Stimulated activated CD8-positive, alpha-beta memory T cell treated with anti-CD3 and anti-CD28 coated beads, Interleukin-7, amount 100 ng/mL, for 4 hours (primary cell): ENCODE results near the gene SAXO1.
"Not testable (repeated sequence)": the region's sequence is repeated elsewhere in the genome, so short reads cannot be mapped to it uniquely, and the experiment has no call there.

Experiments
- DNase-seq, 2 donors: peaks; one replicate each; pipeline ENCODE4 v3.0.0-alpha.2; 2020; ENCODE audit warnings: low read depth in 2 of 2

The SAXO1 gene

GRCh38 chr9:18970393-18970792, 62.6 kb downstream of the SAXO1 start:
- no peak for DNase-seq

- no peak for DNase-seq
Measured at GRCh38 chr9:18969128-18969527, 63.9 kb downstream of the SAXO1 start.

DNA sequence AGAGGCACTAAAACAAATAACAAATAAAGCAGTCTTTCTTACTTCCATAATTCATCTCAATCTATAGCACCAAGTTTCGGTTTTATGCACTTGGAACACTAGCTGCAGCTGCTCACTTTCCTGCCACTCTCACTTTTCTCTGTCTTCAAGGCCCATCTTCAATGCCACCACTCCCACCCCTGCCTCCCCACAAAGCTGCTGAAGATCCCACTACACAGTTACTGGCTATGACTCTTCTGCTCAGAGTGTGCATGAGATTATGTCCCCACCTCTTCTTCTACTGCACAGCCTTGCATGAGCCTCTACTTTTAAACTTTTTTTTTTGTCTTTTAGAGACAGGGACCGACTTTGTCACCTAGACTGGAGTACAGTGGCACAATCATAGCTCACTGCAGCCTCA, 77.4 kb downstream of the SAXO1 start:
- no peak for DNase-seq

DNA sequence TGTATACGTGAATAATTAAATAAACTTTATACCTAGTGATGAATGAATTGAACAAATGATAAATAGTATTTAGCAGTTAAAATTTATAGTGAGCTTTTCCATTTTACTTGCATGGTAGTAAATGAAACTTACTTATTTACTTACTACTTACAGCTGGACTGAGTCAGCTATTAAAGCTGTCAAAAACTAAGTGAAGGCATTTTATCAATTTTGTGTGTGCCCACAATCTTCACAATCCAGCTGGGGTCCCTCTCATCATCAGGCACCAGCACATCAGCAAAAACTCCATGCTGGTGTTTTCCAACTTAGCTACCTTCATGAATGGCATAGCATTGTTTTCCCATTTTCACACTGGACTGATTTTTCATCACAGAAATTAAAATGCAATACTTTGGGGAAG, 81.1 kb downstream of the SAXO1 start:
- DNase-seq = no peak

GRCh38 chr9:18947892-18948339, 85.1 kb downstream of the SAXO1 start:
- DNase-seq = no peak

DNA sequence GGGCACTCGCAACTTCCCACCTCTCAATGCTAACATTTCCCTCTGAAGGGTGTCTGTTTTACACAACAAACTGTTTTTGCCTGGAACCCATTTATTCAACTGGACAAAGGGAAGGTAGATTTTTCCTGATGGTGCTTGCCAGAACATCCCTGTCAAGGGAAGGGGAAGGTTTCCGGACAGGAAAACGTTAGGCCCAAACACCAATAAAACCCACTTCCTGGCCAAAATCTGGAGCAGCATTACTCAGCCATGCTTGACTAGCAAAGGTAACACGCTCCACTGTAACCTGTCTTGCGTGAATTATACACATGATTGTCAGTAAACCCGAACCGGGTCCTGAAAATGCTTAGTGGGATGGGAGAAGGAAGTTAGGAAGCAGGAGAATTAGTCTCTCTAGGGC, 90.2 kb downstream of the SAXO1 start:
- DNase-seq = no peak

- no peak for DNase-seq
Measured at GRCh38 chr9:18941060-18941740, 91.8 kb downstream of the SAXO1 start.

DNA sequence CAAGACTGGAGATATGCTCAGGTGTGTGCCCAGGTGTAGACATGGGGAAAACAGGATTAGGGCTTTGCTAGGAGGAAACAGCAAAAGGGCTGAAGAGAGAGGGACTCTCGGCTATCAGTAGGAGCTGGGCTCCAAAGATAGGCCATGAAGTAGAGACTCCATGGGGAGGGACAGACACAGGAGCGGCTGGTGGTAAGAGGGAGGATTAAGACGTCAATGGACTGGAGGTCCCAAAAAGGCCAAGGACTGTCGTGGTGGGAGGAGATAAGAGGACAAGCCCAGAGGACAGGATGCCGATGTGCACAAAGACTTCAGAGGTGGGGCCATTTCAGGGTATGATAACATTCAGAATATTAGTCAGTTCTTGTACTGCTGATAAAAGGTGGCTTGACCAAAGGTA, 93.1 kb downstream of the SAXO1 start:
- DNase-seq = no peak

- no peak for DNase-seq
Measured at GRCh38 chr9:18936094-18936871, 96.7 kb downstream of the SAXO1 start.

DNA sequence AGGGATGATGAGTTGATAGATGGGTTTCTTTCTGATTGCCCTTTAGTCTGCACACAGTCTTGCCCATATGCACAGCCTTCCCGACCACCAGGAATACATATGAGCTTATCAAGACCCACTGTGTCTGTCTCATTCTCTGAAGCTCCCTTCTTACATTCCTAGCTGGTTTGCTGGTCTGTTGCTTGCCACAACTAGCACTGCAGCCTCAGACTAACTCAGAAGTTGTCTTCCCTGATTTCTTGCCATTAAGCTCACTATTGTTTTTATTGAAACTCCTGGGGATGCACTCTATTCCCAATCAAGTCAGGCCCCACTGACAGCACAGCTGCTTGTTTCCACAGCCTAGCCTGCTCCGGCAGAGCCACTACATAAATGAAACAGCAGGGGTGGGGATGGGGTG, 97.5 kb downstream of the SAXO1 start:
- DNase-seq = no peak

DNA sequence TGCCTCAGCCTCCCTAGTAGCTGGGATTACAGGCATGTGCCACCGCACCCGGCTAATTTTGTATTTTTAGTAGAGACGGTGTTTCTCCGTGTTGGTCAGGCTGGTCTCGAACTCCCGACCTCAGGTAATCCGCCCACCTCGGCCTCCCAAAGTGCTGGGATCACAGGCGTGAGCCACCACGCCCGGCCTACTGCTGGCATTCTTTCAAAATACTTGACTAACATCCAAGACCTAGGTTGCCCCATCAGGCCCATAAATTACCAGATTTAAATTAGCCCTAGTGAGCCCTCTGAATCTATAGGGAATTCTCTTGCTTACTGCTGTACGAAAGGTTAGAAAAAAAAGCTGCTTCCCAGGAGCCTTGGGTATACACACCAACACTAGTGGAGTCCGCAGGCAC, 102.4 kb downstream of the SAXO1 start:
- DNase-seq = not testable (repeated sequence)

DNA sequence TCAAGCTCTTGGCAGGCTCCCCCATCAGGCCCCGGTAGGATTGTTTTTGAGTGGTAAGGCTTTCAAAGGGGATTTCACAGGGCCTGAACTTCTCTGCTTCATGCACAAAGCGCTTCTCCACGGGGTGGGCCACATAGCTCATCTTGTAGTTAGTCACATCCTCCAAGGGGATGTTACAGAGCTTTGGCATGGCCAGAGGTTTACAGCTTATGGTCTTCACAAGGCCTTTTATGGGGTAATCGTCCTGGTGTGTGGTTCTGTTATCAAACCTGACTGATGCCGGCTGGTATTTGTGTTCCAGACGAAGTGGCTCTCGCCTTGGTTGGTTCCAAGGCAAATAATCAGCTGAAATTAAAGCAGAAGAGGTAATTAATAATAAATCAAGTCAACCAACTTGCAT, 104.3 kb downstream of the SAXO1 start:
- no peak for DNase-seq

GRCh38 chr9:18926513-18926912, 106.5 kb downstream of the SAXO1 start:
- no peak for DNase-seq

GRCh38 chr9:18925880-18926279, 107.1 kb downstream of the SAXO1 start:
- DNase-seq = no peak

GRCh38 chr9:18923671-18924430, 109.2 kb downstream of the SAXO1 start:
- no peak for DNase-seq

- DNase-seq = no peak
Measured at GRCh38 chr9:18923167-18923566, 109.8 kb downstream of the SAXO1 start.

GRCh38 chr9:18922161-18922885, 110.7 kb downstream of the SAXO1 start:
- DNase-seq = no peak

GRCh38 chr9:18921366-18922075, 111.5 kb downstream of the SAXO1 start:
- DNase-seq = no peak

DNA sequence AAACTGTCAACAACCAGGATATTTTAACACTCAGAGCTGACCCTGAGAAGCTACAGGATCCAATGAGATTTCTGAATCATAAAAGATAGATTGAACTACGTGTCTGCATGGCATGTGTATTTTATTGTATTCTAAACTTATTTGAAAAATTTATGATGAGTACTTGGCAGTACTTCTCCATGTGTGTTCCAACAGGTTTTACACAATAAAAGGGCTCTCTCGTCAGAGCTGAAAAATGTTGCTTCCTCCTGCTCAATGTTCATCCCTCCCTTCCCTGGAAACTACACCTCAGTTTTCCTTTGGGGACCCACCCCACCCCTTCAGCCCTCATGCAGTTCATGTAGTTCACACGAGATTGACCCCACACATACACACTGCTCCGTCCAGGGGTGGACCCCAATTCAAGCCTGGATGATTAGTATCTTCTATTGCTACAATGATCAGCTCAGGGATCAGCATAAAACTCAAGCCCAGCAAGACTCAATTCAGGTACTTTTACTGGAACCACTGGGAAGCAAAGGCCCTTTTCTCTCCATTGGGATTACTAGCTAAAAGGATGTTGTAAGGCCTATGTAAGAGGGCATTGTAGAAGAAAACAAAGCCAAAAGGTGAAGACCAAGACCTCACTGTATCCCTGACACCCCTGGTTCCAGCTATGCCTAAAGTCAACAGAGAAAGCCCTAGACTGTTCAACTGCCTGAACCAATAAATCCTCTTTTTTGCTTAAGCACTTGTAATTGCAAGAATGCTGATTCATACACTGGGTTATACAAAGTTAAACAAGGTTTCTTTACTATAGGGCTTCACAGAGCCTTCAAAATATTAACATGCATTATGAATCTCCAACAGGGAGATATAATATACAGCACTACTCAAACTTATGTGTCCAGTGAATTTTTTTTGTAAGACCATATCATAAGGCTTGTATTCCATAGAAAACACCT, 112.6 kb downstream of the SAXO1 start:
- no peak for DNase-seq

GRCh38 chr9:18911714-18912342, 121.2 kb downstream of the SAXO1 start:
- no peak for DNase-seq
